Dermis microvascular lymphatic vessel endothelial cell (primary cell): ENCODE results near the gene TSPAN13. TPM values are rescaled to one million over a fixed set of nuclear protein-coding genes. Genes with fewer than 3 reads are reported as not detected.

Experiments
- DNase-seq, 2 donors: peaks; one replicate each; pipeline versions ENCODE4 v3.0.0 to v3.0.0-alpha.2; 2010; ENCODE audit warnings: low read depth in 2 of 2
- total RNA-seq: library from RNA; depleted of rRNA; stranded (reverse); fragments of >200 nt; gene quantifications from 2 replicates; pipeline ENCODE4 v1.2.1, GENCODE V29; 2014

TSPAN13 gene
- total RNA-seq, 1 donor from 2014 or later, result 37.7 TPM

GRCh38 chr7:16812542-16813231, 59.1 kb downstream of the TSPAN13 start:
- no peak for DNase-seq

- DNase-seq, result no peak
These were observed 59.7 kb downstream of the TSPAN13 start for GRCh38 chr7:16813232-16813616.

DNA sequence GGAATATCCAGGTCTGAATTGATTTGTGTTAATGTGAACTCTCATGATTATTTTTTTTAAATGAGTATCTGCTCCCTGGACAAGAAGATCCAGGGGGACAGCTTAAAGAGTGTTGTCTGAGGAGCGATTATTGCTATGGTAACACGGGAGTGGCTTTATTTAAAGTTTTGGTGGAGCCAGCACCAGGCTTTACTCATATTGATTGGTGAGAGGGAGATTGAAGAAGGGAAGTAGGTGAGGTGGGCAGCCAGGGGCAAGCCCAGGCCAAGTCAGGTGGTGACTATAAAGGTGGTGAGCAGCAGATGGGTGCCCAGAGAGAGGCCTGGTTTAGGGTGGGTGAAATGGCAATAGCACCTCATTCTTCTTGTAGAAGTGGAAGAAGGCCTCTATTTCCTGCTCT, 61.4 kb downstream of the TSPAN13 start:
- no peak for DNase-seq

DNA sequence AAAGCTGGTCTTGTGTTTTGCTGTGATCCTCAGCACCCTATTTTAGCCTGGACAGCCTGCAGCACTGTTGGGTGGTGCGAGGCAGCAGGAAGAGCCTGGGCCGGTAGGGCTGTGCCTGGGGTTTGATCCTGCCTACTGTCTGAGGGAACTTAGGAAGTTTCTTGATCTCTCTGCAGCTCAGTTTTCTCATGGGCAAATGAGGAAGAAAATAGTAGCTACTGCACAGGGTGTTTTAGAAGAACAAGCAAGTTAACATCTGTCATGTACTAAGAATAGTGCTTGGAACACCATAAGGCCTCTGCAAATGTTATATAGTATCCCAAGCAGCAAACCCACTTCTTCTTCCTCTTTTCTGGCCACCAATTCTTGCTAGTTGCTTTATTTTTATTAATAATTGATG, 63.3 kb downstream of the TSPAN13 start:
- DNase-seq, result no peak

- no peak for DNase-seq
These were observed 64.0 kb downstream of the TSPAN13 start for GRCh38 chr7:16817536-16817935.

DNA sequence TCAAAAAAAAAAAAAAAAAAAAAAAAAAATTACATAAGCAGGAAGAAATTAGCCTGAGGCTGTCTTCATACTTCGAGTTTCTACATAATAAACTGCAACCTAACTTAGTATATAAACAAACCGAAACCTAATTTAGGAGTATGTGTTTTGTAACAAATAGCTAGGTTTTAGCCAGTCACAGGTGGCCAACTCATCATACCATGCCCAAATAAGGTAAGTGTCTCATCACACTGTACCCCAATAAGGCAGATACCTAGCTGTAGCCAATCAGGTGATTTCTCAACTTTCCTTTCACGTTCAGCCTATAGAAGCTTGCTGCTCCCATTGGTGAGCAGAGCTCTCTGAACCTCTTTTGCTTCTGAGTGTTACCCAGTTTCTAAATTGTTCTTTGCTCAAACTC, 65.2 kb downstream of the TSPAN13 start:
- DNase-seq, result no peak

DNA sequence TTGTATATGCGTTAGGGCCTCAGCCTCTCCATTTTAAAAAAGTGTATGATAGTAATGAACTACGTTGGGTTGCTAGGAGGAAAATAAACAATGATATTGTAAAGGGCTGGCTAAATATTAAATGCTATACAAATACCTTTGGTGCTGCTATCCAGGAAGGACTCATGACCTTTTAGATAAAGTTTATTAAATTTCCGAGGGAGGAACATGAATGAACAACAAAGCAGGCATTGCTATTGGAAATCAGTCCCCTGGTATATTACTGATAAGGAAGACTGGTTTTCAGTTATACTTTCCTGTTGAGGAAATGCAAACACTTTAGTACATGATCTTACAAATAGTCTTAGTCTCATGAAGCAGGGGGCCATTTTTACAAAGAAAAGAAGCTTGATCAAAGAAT, 68.5 kb downstream of the TSPAN13 start:
- no peak for DNase-seq

GRCh38 chr7:16826060-16826459, 72.5 kb downstream of the TSPAN13 start:
- DNase-seq, result no peak

- DNase-seq, result no peak
These were observed 79.8 kb downstream of the TSPAN13 start for GRCh38 chr7:16833373-16833772.

Other genes starting within 250 kb of the TSPAN13 start
- gene LRRC72, start 226.9 kb upstream of the TSPAN13 start, total RNA-seq, result not detected in 2 replicates
- 8.5 and 10.0 TPM in 2 replicates for gene ANKMY2, start 108.0 kb upstream of the TSPAN13 start, total RNA-seq
- gene BZW2, start 107.6 kb upstream of the TSPAN13 start, total RNA-seq, result 66.8 and 78.4 TPM in 2 replicates
- not detected in 2 replicates for gene AGR2, start 51.2 kb downstream of the TSPAN13 start, total RNA-seq
- gene AGR3, start 128.2 kb downstream of the TSPAN13 start, total RNA-seq, result not detected in 2 replicates